DND-41 (cell line): ENCODE measurements around the gene TFF3.

Source experiments
- CTCF ChIP-seq: IDR thresholded peaks from 2 replicates; pipeline ENCODE4 v1.5.1; 2012; ENCODE audit warnings: borderline replicate concordance, low read length, moderate library complexity, mild to moderate bottlenecking; ENCODE audit not compliant: poor library complexity, severe bottlenecking; ENCODE audit errors: extremely low read depth
- EZH2 ChIP-seq: IDR thresholded peaks from 3 replicates; pipeline ENCODE4 v1.6.1; 2012; ENCODE audit warnings: borderline replicate concordance, low read depth, mild to moderate bottlenecking, moderate library complexity, low read length, inconsistent platforms; ENCODE audit not compliant: severe bottlenecking

- TF ChIP-seq CTCF: no peak
- TF ChIP-seq EZH2: no peak
These were observed 43.1 kb upstream of the TFF3 start for GRCh38 chr21:42358261-42358660.
